NCI-H226 (cell line): Measurements from ENCODE around the gene CSNK2A2.

Experiments
- DNase-seq: peaks from one replicate; pipeline ENCODE4 v3.0.0-alpha.2; 2015

The CSNK2A2 gene

DNA sequence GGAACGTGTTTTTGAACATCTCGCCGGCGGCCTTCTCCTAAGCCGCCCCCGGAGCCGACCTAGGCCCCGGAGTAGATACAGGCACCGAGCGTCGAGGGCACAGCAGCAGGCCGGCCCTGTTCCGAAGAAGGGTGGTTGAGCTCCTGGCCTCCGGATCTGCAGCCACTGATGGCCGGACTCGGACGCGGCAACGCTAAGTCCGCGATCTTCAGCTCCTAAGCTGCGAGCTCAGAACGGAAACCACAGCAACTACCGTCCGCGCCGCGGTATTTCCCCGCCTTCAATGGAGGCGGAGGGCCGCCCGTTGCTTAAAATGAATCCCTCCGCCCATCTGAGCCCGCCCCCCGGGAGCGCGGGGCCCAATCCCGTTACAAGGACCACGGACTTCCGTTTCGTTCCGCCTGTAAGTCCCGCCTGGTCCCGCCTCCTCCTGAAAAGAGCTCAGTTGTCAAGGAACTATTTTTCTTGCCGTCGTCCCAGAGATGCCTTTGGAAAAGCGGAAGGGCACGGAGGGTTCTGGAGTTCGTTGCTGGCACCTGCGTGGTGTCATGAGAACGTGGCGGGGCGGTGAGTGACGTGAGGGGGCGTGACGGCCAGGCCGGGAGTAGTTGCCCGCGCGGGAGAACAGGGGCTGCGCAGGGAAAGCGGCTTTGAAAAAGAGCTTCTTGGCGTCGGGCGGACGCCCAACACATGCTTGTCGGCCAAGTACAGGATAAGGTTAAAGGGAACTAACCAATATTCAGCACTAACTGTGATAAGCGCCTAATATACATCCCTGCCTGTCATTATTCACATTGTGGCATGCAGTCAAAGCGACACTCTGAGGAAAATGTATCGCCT, 68.6 kb downstream of the CSNK2A2 start, which contains the start of gene CFAP20:
CFAP20 (minus strand) TSS at position 285 of the 840 bp plus-strand sequence; CDS start at position 19, 266 bp downstream.
- peak; percentile 99 for DNase-seq

DNA sequence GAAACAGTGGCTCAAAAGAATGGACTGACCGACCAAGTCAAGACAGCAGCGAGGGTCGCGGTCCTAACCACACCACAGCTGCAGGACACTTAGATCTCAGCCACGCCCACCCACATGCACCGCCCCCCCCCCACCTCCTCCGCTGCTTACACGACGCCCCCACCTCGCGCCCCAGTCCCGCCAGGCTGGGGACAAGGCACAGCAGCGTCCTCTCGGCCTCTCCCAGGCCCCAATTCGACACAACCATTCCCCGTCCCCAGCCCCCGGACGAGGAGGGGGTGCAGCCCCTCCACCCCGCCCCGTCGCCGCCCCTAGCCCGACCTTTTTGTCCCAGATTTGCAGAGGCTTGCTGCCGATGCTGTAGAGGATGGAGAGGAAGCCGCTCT, 69.2 kb downstream of the CSNK2A2 start:
- no peak for DNase-seq

DNA sequence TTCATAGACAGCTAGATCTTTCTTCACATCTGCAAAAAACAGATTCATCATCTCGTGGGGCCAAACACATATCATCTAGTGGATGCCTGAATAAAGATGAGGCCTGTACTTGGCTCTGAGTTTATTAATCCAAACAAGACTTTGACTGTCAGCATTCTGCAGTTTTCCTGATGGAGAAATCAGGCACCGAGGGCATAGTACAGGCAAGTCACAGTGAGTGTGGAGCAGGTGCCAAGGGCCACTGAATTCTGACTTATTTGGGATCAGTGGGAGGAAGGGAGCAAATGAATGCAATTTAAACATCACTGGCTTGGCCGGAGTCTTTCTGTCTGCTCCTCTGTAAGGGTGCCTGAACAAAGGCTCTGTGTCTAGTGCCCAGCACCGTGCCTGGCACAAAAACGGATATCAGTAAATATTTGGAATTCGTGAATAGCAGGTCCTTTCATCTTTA, 69.7 kb downstream of the CSNK2A2 start:
- no peak for DNase-seq

DNA sequence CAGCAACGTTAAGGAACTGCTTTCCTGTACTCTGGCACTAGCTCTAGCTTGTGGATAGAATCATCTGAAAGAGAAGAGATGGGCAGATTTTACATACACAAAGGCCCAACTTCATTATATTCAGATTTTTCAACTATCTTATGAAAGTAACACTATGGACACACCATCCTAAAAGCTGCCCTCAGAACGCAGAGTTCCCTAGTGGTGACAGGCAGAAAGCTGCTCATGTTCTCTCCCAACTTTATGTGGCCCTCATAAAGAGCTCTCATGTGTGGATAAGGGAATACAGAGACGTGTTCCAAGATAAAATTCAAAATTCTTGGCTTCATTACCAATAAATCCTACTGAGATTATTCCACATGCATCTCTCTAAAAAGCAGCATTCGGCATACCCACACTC, 70.3 kb downstream of the CSNK2A2 start:
- DNase-seq = no peak

DNA sequence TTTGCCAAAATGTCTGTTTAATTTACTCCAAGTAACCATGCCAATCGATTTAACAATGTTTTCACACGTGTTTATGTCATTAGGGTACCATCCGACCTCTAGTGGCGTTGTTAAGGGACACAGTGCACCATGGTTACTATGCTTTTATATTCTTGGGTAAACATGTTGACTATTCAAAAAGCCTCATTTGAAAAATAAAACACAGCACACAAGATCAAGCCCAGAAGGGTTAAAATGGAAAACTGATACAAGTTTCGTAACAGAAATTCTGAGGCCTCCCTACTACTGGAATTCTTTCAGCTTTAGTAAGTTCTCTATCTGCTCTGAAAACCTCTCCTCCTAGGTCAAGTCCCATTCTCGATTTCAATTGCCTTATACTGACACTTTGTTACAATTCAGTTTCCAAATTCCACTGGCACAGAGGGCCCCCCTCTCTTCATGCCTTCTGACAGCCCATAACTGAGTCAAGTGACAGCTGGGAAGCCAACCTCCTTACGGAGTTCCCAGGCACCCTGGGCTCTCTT, 70.8 kb downstream of the CSNK2A2 start:
- no peak for DNase-seq

DNA sequence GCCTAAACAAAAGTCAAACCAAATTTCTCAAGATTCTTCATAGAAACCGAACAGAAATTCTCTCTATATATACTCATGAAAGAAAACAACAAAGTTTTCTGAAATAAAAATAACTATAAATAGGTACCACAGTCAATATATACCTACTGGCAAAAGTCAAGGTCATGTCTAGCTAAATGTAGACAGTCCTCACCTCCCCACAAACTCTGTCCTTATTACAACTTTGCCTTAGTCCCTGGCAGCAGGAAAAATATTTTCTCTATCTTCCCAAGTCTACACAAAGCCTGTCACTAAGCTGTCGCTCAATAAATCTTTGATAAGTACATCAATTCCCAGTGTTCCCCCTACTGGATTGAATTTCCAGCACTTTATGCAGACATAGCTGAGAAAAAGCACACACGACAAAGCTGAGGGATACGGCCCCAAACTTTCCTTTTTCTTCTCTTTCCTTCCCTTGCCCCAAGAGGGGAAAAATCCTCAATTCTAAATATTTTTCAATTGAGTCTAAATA, 71.4 kb downstream of the CSNK2A2 start:
- DNase-seq = no peak

DNA sequence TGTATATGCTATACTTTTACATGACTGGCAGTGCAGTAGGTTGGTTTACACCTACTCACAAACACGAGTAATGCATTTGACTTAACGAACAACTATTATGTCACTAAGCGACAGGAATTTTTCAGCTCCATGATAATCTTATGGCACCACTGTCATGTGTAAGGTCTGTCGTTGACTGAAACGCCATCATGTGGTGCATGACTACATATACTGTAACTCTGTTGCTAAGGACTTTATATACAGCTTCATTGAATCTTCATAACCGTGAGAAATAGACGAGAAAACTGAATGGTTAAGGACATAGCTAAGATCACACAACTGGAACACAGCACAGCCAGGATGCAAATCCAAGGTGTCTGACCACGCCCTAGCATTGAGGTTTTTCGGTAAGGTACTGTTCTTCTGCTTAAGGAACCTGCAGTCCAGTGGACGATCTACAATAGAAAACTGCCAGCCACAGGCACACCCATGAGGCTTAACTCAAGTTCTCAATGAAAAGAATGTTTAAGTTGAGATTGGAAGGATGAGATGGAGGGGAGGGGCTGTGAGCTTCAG, 72.0 kb downstream of the CSNK2A2 start:
- no peak for DNase-seq

DNA sequence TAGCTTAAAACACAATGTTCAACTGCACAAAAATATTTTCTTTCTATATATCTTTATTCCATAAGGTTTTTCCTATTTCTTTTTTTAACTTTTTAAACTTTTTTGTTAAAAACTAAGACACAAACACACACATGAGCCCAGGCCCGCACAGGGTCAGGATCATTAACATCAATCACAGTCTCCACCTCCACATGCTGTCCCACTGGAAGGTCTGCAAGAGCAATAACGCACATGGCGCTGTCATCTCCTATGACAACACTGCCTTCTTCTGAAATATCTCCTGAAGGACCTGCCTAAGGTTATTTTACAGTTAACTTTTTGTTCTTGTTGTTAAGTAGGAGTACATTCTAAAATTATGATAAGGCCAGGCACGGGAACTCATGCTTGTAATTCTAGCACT, 72.9 kb downstream of the CSNK2A2 start:
- DNase-seq = no peak

DNA sequence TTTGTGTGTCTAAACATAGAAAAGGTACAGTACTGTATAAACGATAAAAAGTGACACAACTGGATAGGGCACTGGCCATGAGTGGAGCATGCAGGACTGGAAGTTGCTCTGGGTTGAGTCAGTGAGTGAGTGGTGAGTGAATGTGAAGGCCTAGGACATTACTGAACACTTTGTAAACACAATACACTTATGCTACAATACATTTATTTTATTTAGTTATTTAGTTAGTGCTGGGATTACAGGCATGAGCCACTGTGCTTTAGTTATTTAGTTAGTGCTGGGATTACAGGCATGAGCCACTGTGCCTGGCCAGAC, 73.3 kb downstream of the CSNK2A2 start:
- no peak for DNase-seq

DNA sequence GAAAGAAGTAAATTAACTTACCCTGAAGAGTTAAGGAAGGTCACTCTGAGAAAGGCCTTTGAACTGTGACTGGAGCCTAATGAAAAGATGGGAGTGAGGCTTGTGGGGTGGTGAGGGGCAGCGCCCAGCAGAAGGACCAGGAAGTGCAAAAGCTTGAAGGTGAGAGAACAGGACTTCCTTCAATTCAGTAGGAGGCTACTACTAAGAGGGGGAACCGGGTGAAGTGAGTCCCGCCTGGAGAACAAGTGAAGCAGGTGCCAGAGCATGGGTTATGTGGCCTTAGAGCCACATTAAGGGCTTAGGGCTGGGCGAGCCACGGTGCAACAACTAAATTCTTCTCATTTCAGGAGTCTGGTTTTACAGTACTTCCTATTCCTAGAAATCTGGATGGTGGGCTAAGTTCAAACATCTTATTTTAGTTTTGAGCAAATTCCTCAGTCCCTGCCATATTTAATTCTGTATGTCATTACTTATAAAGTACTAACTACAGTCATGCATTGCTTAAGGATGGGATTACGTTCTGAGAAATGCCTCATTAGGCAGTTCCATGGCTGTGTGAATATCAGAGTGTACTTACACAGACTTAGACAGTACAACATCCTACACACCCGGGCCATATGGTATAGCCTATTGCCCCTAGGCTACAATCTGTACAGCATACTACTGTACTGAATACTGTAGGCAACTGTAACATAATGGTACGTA, 73.9 kb downstream of the CSNK2A2 start:
- no peak for DNase-seq

DNA sequence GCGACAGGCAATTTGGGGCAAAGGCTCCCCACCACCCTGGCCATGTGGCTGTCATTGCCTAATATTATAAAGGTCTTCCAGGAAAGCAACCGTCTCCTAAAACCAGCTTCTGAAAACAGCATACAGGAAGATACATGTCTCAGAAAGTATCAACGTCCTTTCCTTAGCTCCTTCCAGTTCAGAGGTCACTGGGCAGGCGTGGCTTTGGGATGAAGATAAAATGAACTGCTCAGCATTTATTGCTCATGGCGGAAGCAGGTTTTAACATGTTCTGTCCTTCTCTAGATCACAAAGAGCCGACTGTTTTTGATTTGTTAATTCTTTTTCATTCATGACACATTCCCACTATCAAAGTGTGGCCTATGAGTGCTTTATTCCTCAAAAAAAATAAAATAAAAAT, 76.8 kb downstream of the CSNK2A2 start:
- DNase-seq = no peak

DNA sequence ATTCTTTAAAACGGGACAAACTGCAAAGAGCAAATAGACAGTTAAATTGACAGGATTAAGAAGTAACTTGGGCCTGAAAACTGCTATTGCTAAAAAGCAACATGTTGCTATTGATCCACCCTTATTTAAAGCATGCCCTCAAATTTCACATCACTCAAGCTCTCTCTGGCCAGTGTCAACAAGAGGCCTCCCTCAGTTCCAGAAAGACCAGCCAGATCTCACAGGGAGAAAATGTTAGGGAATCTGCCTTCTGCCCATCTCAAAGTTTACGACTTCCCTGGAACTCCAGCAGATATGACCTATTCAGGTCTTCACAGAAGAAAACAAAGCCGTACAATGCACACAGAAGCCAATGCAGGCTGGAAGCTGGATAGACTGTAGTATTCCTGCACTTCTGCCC, 77.7 kb downstream of the CSNK2A2 start:
- no peak for DNase-seq

DNA sequence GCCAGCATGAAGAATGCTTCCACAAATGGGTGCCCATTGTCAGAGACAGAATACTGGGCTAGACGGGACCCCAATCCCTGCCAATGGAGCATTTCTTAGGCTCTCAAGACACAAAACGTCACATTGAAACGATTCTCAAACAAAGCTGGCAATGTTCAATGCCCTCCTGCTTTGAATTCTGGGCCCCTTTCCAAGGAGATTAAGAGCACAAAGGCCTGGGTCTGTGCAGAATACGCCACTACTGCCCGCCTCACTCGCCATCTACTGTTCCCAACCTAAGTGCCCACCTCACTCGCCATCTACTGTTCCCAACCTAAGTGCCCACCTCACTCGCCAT, 78.4 kb downstream of the CSNK2A2 start:
- no peak for DNase-seq

DNA sequence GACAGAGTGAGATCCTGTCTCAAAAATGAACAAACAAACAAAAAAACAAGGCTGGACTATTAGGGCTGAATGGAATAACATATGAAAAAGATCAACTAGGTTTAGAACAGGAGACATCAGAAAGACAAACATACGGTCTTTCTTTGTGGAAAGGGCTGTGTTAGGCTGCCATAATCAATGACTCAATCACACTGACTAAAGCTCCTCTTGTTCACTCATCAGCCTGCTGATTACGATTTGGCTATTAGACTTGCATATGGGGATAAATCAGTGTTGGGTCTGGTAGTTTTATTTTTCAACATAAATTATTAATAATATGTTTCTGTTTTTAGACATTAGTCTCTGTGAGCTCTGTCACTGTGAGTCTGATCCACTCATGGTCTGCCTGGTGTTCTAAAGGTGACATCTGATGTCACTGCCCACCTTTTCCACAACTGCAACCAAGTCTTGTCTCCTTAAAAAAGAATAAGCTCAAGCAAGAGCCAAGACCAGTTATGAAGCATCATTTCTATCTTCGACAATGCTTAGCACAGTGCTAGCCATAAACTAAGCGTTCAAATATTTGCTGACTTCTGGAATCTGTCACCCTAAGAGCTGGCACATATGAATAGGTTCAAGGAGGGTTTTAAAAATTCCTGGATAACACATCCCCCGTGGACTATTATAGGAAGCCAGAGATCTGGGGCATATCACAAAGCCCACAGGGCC, 79.0 kb downstream of the CSNK2A2 start:
- DNase-seq = no peak

DNA sequence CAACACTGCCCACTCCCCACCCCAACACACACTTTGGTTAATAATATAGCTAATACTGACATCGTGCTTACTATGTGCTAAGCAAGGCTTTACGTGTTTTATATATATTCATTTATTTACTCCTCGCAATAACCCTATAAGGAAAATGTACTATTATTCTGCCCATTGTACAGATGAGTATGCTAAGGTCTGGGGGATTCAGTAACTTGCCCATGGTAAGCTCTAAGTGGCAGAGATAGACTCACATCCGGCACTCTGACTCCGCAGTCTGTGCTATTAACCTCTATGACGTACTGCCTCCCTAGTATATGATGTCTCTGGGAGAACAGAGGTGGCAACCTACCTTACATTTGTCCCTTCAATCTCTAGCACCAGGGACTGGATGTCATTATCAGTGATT, 81.4 kb downstream of the CSNK2A2 start:
- no peak for DNase-seq

DNA sequence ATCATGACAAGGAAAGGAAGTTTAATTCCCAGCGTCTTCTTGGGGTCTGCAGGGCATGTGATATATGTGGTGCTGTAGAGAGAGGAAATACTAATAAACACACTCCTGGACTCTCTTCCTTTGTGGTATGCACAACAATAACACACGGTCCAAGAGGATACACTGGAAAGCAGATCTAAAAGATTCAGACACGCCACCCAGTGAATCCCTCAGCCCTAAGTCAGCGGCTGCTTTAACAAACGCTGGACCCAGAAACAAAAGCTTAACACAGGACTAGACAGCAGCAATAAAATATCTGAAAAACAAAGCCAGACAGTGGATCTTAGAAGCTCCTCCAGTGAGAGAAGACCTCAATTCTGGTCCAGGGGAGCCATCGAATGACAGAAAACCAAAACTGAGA, 81.8 kb downstream of the CSNK2A2 start:
- no peak for DNase-seq

DNA sequence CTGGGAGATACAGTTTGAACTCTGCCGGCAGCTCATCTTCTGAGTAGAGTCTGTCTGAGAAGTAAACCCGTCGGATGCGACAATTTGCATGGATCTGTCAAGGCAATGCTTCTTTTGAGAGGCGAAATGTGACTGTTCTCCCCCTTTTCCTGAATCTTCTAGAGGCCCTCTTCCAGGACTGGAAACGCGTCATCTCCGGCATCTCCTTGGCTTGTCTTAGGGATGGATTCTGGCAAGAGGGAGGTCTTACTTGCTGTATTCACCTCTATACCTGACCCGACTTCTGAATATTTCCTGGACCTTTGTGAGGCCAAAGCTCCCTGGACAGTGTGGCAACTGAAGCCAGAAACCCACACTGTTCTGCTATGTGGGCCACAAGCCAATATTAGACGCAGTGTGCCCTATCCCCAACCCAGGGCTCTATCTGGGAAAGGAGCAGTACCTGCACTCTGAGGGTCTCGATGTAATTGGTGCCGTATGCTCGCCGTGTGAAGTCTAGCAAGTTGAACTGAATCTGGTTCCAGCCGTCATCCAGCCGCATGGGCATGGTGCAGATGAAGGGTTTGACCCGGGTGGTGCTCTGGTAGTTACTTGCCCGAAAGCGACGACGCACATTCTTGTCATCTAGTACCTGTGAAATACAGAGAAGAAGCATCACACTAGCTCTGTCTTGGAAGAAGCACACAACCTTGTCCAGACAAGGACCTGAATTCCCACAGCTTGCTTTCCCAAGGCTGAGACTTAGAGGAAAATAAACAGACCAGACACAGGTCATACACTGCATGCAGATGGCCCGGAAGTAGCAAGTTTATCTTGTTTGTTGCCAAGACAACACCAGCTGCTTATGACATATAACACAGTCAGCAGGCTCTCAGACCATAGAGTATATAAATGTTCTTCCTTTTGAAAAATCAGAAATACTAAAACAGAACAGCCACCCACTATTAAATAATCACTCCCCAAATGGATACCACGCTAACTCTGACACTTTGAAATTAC, 82.8 kb downstream of the CSNK2A2 start:
- DNase-seq = no peak

DNA sequence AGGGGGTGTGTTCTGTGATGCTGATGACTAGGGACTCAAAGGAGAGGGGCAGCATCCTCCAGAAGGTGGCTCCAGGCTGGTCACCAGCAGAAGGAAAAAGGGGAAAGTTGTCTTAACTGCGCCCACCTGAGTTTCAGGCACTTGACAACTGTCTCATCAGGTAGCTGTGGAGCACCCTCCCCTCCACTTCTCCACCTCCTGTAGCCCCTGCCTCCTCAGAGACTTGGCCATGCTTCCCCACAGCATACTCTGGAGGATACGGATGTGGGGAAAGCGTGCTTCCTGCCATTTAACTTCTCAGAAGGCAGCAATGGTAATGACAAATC, 86.6 kb downstream of the CSNK2A2 start:
- DNase-seq = no peak

DNA sequence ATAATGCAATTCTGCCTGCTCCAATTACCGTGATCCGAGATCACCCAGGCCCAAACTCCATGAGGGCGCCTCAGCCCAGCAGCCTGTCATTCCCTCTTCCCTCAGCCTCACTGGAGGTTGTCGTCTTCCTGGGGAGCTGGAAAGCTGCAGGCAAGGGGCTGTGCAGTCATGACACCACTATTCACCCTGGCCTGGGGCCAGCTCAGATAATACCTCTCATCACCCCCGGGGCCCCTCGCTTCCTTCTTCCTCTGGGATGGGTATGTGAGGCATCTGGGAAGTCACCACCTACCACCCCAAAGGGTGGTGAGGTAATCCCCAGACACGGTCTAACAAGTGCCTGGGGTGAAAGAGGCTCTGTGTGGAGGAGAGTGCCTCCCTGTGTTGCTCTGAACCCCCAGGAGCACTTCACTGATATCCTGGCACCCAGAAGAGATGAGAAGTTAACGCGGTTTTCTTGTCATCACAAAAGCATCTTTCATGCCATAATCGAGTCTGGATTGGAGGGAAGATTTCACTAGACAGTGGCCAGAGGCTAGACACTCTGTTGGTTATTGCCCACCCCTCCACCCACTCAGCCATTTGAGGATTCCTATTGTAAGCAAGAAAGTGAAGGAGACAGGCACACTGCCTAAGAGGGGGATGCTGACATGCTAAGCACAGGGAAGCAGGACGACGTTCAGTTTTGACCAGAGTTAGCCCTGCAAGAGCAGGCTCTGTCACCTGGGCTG, 87.2 kb downstream of the CSNK2A2 start:
- DNase-seq = peak; percentile 95

DNA sequence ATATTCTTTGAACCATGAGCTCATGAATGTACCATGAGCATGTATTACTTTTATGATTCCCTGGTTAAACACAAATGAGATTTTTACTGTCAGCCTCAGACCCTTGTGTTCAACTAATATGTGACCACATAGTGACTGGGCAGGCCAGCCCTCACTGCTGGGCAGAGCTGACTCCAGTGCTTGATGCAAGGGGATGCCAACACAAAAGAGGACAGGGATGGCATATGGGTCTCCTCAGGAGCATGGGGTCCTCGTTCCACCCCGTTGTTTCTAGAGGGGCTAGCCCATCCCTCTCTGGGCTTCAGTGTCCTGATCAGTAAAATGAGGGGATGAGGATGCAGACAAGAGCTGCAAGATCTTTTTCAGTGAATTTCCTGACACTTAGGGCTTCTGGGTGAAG, 88.0 kb downstream of the CSNK2A2 start:
- DNase-seq = no peak

DNA sequence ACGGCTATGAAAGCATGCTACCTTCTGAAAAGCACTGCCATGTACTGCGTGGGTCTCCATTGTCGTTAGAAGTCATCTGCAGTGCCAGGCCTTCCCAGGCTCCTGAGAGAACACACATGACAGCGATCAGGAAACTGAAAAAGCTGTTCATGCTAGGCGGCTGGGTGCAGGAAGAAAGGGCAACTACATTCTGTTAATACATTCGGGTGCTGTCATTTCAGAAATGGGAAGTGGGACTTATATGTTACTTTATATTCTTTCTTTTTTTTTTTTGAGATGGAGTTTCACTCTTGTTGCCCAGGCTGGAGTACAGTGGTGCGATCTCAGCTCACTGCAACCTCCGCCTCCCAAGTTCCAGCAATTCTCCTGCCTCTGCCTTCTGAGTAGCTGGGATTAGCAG, 88.6 kb downstream of the CSNK2A2 start:
- no peak for DNase-seq
